OCI-LY3 (cell line): ENCODE results near the gene COX6B2.
"Not testable (repeated sequence)": the region's sequence is repeated elsewhere in the genome, so short reads cannot be mapped to it uniquely, and the experiment has no call there.

ENCODE experiments used
- EZH2phosphoT487 ChIP-seq: fragments of 200-600 bp; shearing (Covaris generic); IDR thresholded peaks from 2 replicates; pipeline ENCODE4 v1.6.1; 2018; ENCODE audit warnings: antibody characterized with exemption, mixed run types, low read depth
- TF ChIP-seq, protein P1 (sequence below): fragments of 200-600, 300-600 bp; sonication (generic); IDR thresholded peaks from 2 replicates; pipeline ENCODE4 v1.5.1; 2014; ENCODE audit warnings: antibody characterized with exemption, low read length, low read depth

DNA sequence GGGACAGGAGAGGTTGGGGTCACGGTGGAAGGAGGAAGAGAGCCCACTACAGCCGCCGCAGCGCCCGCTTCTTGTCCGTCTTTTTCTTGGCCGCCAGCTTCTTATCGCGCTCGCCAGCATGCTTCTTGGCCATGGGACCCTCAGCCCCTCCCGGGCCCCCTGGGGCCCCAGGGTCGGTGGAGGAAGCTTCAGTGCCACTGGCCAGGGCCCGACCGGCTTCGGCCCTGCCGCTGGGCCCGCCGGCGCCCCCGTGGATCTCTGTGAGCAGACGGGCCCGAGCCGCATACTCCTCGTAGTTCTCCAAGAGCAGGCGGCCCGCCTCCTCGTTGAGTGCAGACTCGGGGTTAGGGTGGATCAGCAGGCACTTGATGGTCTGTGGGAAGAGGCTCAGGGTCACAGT is 46.9 kb upstream of the COX6B2 start:
- TF ChIP-seq, protein P1, sequence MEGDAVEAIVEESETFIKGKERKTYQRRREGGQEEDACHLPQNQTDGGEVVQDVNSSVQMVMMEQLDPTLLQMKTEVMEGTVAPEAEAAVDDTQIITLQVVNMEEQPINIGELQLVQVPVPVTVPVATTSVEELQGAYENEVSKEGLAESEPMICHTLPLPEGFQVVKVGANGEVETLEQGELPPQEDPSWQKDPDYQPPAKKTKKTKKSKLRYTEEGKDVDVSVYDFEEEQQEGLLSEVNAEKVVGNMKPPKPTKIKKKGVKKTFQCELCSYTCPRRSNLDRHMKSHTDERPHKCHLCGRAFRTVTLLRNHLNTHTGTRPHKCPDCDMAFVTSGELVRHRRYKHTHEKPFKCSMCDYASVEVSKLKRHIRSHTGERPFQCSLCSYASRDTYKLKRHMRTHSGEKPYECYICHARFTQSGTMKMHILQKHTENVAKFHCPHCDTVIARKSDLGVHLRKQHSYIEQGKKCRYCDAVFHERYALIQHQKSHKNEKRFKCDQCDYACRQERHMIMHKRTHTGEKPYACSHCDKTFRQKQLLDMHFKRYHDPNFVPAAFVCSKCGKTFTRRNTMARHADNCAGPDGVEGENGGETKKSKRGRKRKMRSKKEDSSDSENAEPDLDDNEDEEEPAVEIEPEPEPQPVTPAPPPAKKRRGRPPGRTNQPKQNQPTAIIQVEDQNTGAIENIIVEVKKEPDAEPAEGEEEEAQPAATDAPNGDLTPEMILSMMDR = not testable (repeated sequence)
- TF ChIP-seq EZH2phosphoT487 = not testable (repeated sequence)
